Measurements from ENCODE around the gene ANKH. TPM values are rescaled to one million over a fixed set of nuclear protein-coding genes. Genes with fewer than 3 reads are reported as not detected.

The ANKH gene
- total RNA-seq, 4 donors from 2014 or later, result 33.4 to 49.4 (median 38.0) TPM

- 97% methylated on average over 21 of the region's 21 CpGs for WGBS
- no peak for DNase-seq (ENCODE audit: extremely low spot score)
- Histone ChIP-seq H3K4me1 (peaks cover 0 to 11% (median 2%) of the 10 kb centered on the region in 4 donors), H3K36me3 (peaks cover 0 to 17% (median 0%) of the 10 kb centered on the region in 4 donors), H3K4me3 (no peak overlapping the region), H3K27me3 (no peaks in the 10 kb centered on the region), H3K9me3 (no peaks in the 10 kb centered on the region), H3K27ac (replicated peaks in 1 of 4) (no peak overlapping the region)
- intact Hi-C loops (cut with DNase I), result no loop called here
- TF ChIP-seq POLR2AphosphoS5 (IDR thresholded peaks at IDR 0.05) (no peak), POLR2A (IDR thresholded peaks at IDR 0.05; ENCODE audit: low read depth) (no peak), EP300 (IDR thresholded peaks at IDR 0.05) (no peak)
- TF ChIP-seq, protein P1, sequence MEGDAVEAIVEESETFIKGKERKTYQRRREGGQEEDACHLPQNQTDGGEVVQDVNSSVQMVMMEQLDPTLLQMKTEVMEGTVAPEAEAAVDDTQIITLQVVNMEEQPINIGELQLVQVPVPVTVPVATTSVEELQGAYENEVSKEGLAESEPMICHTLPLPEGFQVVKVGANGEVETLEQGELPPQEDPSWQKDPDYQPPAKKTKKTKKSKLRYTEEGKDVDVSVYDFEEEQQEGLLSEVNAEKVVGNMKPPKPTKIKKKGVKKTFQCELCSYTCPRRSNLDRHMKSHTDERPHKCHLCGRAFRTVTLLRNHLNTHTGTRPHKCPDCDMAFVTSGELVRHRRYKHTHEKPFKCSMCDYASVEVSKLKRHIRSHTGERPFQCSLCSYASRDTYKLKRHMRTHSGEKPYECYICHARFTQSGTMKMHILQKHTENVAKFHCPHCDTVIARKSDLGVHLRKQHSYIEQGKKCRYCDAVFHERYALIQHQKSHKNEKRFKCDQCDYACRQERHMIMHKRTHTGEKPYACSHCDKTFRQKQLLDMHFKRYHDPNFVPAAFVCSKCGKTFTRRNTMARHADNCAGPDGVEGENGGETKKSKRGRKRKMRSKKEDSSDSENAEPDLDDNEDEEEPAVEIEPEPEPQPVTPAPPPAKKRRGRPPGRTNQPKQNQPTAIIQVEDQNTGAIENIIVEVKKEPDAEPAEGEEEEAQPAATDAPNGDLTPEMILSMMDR (IDR thresholded peaks at IDR 0.05), result no peak
These were observed 23.2 kb downstream of the ANKH start for GRCh38 chr5:14848385-14848784.

GRCh38 chr5:14847471-14847870 lies 24.1 kb downstream of the ANKH start:
- intact Hi-C loops (cut with DNase I), result no loop called here
- H3K4me3 ChIP-seq, result no peak overlapping the region
- no peaks in the 10 kb centered on the region for H3K27me3 ChIP-seq
- no peaks in the 10 kb centered on the region for H3K9me3 ChIP-seq
- H3K4me1 ChIP-seq, result peaks cover 0 to 11% (median 2%) of the 10 kb centered on the region in 4 donors
- no peak overlapping the region for H3K27ac ChIP-seq (replicated peaks in 1 of 4)
- DNase-seq (ENCODE audit: extremely low spot score), result no peak
- TF ChIP-seq, protein P1 (IDR thresholded peaks at IDR 0.05), result no peak
- TF ChIP-seq POLR2A (IDR thresholded peaks at IDR 0.05; ENCODE audit: low read depth) (no peak), EP300 (IDR thresholded peaks at IDR 0.05) (no peak), POLR2AphosphoS5 (IDR thresholded peaks at IDR 0.05) (no peak)
- peaks cover 0 to 17% (median 0%) of the 10 kb centered on the region in 4 donors for H3K36me3 ChIP-seq
- 98% methylated on average over 4 of the region's 5 CpGs for WGBS

GRCh38 chr5:14842117-14842516 lies 29.5 kb downstream of the ANKH start:
- Histone ChIP-seq H3K27me3 (no peaks in the 10 kb centered on the region), H3K36me3 (peaks cover 0 to under 1% (median 0%) of the 10 kb centered on the region in 4 donors), H3K9me3 (no peaks in the 10 kb centered on the region), H3K4me3 (no peak overlapping the region), H3K4me1 (no peaks in the 10 kb centered on the region), H3K27ac (replicated peaks in 1 of 4) (no peak overlapping the region)
- intact Hi-C loops (cut with DNase I), result no loop called here
- TF ChIP-seq, protein P1 (IDR thresholded peaks at IDR 0.05), result no peak
- TF ChIP-seq POLR2A (IDR thresholded peaks at IDR 0.05; ENCODE audit: low read depth) (no peak), EP300 (IDR thresholded peaks at IDR 0.05) (no peak), POLR2AphosphoS5 (IDR thresholded peaks at IDR 0.05) (no peak)
- DNase-seq (ENCODE audit: extremely low spot score), result no peak
- 100% methylated on average over 3 of the region's 4 CpGs for WGBS

GRCh38 chr5:14840624-14841023 lies 31.0 kb downstream of the ANKH start:
- Histone ChIP-seq H3K36me3 (no peaks in the 10 kb centered on the region), H3K9me3 (no peaks in the 10 kb centered on the region), H3K27me3 (no peaks in the 10 kb centered on the region), H3K4me3 (no peak overlapping the region), H3K4me1 (no peaks in the 10 kb centered on the region), H3K27ac (replicated peaks in 1 of 4) (no peak overlapping the region)
- 89% methylated on average over 3 of the region's 3 CpGs for WGBS
- intact Hi-C loops (cut with DNase I), result no loop called here
- DNase-seq (ENCODE audit: extremely low spot score), result no peak
- TF ChIP-seq POLR2A (IDR thresholded peaks at IDR 0.05; ENCODE audit: low read depth), result no peak
- TF ChIP-seq EP300 (IDR thresholded peaks at IDR 0.05), result no peak
- TF ChIP-seq, protein P1 (IDR thresholded peaks at IDR 0.05), result no peak
